Activated gamma-delta T cell treated with anti-CD3 and anti-CD28 coated beads, Interleukin-2, amount 50 U/mL, for 16 hours (primary cell): ENCODE data around the gene PPIP5K1.

Experiments
- DNase-seq: peaks from one replicate; pipeline ENCODE4 v3.0.0-alpha.2; 2020; ENCODE audit warnings: low read depth

The PPIP5K1 gene

DNA sequence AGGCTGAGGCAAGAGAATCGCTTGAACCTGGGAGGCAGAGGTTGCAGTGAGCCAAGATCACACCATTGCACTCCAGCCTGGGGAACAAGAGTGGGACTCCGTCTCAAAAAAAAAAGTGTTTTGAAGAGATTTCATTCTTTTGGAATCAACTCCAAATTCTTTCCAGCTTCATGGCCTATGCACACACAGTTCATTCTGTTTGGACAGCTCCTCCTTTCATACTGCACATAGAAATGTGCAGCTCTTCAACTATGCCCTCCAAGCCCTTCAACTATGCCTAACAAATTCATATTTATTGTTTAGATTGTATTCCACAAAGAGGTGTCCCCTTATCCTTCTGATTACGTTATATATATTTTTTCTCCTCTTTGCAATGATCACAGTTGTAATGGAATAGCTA is 101.2 kb downstream of the PPIP5K1 start:
- DNase-seq: no peak

DNA sequence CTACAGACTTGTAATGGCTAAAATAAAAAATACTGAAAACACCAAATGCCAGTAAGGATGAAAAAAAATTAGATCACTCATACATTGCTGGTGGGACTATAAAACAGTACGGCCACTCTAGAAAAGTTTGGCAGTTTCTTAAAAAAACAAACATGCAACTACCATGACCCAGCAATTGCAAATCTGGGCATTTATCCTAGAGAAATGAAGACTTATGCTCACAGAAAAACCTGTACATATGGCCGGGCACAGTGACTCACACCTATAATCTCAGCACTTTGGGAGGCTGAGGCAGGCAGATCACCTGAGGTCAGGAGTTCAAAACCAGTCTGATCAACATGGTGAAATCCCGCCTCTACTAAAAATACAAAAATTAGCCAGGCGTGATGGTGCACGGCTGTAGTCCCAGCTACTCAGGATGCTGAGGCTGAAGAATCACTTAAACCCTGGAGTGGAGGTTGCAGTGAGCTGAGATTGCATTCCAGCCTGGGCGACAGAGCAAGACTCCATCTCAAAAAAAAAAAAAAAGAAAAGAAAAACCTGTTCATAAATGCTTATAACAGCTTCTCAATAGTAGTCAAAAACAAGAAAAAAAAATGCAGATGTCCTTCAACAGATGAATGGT is 102.6 kb downstream of the PPIP5K1 start:
- DNase-seq: no peak

DNA sequence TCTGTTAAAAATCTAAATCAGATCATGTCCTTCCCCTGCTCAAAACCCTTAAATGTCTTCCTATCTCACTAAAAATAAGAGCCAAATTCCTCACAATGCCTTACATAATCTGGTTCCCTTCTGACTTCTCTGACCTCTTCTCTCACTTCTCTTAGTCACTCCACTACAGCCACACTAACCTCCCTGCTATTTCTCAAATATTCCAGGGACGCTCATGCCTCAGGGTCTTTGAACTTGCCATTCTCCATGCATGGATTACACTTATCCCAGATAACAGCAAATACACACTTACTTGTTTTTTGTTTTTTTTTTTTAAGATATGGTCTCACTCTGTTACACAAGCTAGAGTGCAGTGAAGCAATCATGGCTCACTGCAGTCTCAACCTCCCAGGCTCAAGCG is 105.6 kb downstream of the PPIP5K1 start:
- DNase-seq: no peak
